HCT116 (cell line): ENCODE measurements around the gene PLCB4. TPM values are rescaled to one million over a fixed set of nuclear protein-coding genes. Genes with fewer than 3 reads are reported as not detected.

ENCODE experiments used
- ATAC-seq: fragments of 200-7000 bp; cut with Tn5 transposase; 2 replicates; pipeline ENCODE4 v1.9.1; 2020; ENCODE audit warnings: mild to moderate bottlenecking, moderate library complexity
- BruUV-seq: library from RNA; stranded (reverse); fragments of 400-500 nt; replicated peaks from 2 replicates; lab custom pipeline; 2021; lab: Mats Ljungman, UMichigan
- CTCF ChIA-PET: fragments of 300-600 bp; sonication (Branson Sonifier 250); formaldehyde crosslinking; loops from one replicate; lab custom pipeline; 2021; ENCODE audit warnings: antibody characterized with exemption; lab: Charles Lee
- POLR2A ChIA-PET: fragments of 300-600, 350-600 bp; sonication (Branson Sonifier 250); formaldehyde crosslinking; loops from one replicate; lab custom pipeline; 2021; ENCODE audit warnings: antibody characterized with exemption; lab: Charles Lee
- RAD21 ChIA-PET, 2 experiments: fragments of 300-600 bp; sonication (Branson Sonifier 250); formaldehyde crosslinking; loops; one replicate each; lab custom pipeline; 2023; ENCODE audit warnings: low total read pairs in 2 of 2; ENCODE audit not compliant: uncharacterized antibody in 2 of 2, unreplicated experiment in 2 of 2, low non-redundant PET in 1 of 2; lab: Charles Lee
- DNase-seq: peaks from one replicate; pipeline ENCODE4 v3.0.0-alpha.2; 2010; ENCODE audit warnings: low read depth, low spot score
- H2AFZ ChIP-seq: fragments of 200-600 bp; shearing (Covaris generic), sonication (generic); 2 replicates; pipeline ENCODE4 v1.6.1; 2017; ENCODE audit warnings: low read depth, mixed run types, mixed read lengths, antibody characterized with exemption, low read length; ENCODE audit not compliant: poor library complexity, severe bottlenecking
- H3K27ac ChIP-seq: 2 replicates; pipeline ENCODE4 v1.5.1; 2012; ENCODE audit warnings: low read depth, low read length
- H3K27me3 ChIP-seq: fragments of 200-600 bp; sonication (generic); 2 replicates; pipeline ENCODE4 v1.6.1; 2016; ENCODE audit warnings: mixed run types, low read length, mixed read lengths; ENCODE audit not compliant: insufficient read depth
- H3K36me3 ChIP-seq, 2 experiments: fragments of 200-500 bp in 1 of 2; fragments of 200-600 bp in 1 of 2; sonication (Bioruptor generic) in 1 of 2; sonication (generic) in 1 of 2; 2 replicates each; pipeline versions ENCODE4 v1.5.1 to v1.6.1; 2014 to 2016; ENCODE audit warnings: low read length in 2 of 2, inconsistent platforms in 1 of 2, mixed read lengths in 1 of 2, mixed run types in 1 of 2; ENCODE audit not compliant: insufficient read depth in 2 of 2, control insufficient read depth in 1 of 2
- H3K4me1 ChIP-seq, 2 experiments: fragments of 200-600 bp in 1 of 2; sonication (generic) in 1 of 2; 2 replicates each; pipeline versions ENCODE4 v1.5.1 to v1.6.1; 2012 to 2017; ENCODE audit warnings: low read length in 2 of 2, inconsistent platforms in 1 of 2, mild to moderate bottlenecking in 1 of 2, mixed read lengths in 1 of 2, mixed run types in 1 of 2, moderate library complexity in 1 of 2; ENCODE audit not compliant: insufficient read depth in 2 of 2, control insufficient read depth in 1 of 2
- H3K4me2 ChIP-seq: fragments of 200-600 bp; sonication (generic); 2 replicates; pipeline ENCODE4 v1.6.1; 2017; ENCODE audit warnings: mixed run types, low read length, mixed read lengths
- H3K4me3 ChIP-seq, 2 experiments: fragments of 200-600 bp in 1 of 2; sonication (generic) in 1 of 2; replicated peaks in 1 of 2; 2 replicates each; pipeline ENCODE4 v1.5.1; 2011 to 2016; ENCODE audit warnings: low read length in 2 of 2, control low read depth in 1 of 2, low read depth in 1 of 2, mild to moderate bottlenecking in 1 of 2, mixed read lengths in 1 of 2, mixed run types in 1 of 2
- H3K79me2 ChIP-seq: fragments of 200-600 bp; sonication (generic); 2 replicates; pipeline ENCODE4 v1.6.1; 2017; ENCODE audit warnings: mild to moderate bottlenecking, mixed run types, low read length, moderate library complexity, mixed read lengths; ENCODE audit not compliant: insufficient read depth
- H3K9ac ChIP-seq: fragments of 200-600 bp; sonication (generic); 2 replicates; pipeline ENCODE4 v1.6.1; 2016; ENCODE audit warnings: low read length, mixed read lengths
- H3K9me2 ChIP-seq: fragments of 200-600 bp; sonication (generic), shearing (Covaris generic); 2 replicates; pipeline ENCODE4 v1.6.1; 2017; ENCODE audit warnings: mixed run types, mild to moderate bottlenecking, moderate library complexity; ENCODE audit not compliant: insufficient read depth
- H3K9me3 ChIP-seq, 2 experiments: fragments of 200-500 bp in 1 of 2; fragments of 200-600 bp in 1 of 2; sonication (Bioruptor generic) in 1 of 2; sonication (generic) in 1 of 2; 2 replicates each; pipeline ENCODE4 v1.6.1; 2014 to 2017; ENCODE audit warnings: low read length in 2 of 2, mixed read lengths in 2 of 2, inconsistent platforms in 1 of 2, low read depth in 1 of 2, mild to moderate bottlenecking in 1 of 2, mixed run types in 1 of 2, moderate library complexity in 1 of 2; ENCODE audit not compliant: control insufficient read depth in 1 of 2, insufficient read depth in 1 of 2
- H4K20me1 ChIP-seq: fragments of 200-600 bp; sonication (generic), shearing (Covaris generic); 2 replicates; pipeline ENCODE4 v1.6.1; 2017; ENCODE audit warnings: mixed run types, mild to moderate bottlenecking, moderate library complexity; ENCODE audit not compliant: insufficient read depth
- ATF3 ChIP-seq: IDR thresholded peaks from 2 replicates; pipeline ENCODE4 v1.6.1; 2012
- CBX3 ChIP-seq: IDR thresholded peaks from 2 replicates; pipeline ENCODE4 v1.6.1; 2012; ENCODE audit warnings: low read depth
- CEBPB ChIP-seq: IDR thresholded peaks from 2 replicates; pipeline ENCODE4 v1.6.1; 2012; ENCODE audit warnings: low read depth
- EGR1 ChIP-seq: IDR thresholded peaks from 2 replicates; pipeline ENCODE4 v1.6.1; 2012; ENCODE audit warnings: low read depth
- ELF1 ChIP-seq: IDR thresholded peaks from 2 replicates; pipeline ENCODE4 v1.6.1; 2012; ENCODE audit warnings: low read depth, borderline replicate concordance
- FOSL1 ChIP-seq: IDR thresholded peaks from 2 replicates; pipeline ENCODE4 v1.6.1; 2012; ENCODE audit warnings: low read depth
- MAX ChIP-seq: IDR thresholded peaks from 2 replicates; pipeline ENCODE4 v1.6.1; 2012
- POLR2A ChIP-seq: IDR thresholded peaks from 2 replicates; pipeline ENCODE4 v1.7.0; 2011; ENCODE audit warnings: borderline replicate concordance; ENCODE audit not compliant: insufficient read depth, insufficient read length; ENCODE audit errors: extremely low read depth
- RAD21 ChIP-seq: IDR thresholded peaks from 2 replicates; pipeline ENCODE4 v1.6.1; 2012; ENCODE audit warnings: low read depth, mild to moderate bottlenecking
- REST ChIP-seq: IDR thresholded peaks from 2 replicates; pipeline ENCODE4 v1.6.1; 2012; ENCODE audit warnings: low read depth
- SP1 ChIP-seq: IDR thresholded peaks from 2 replicates; pipeline ENCODE4 v1.6.1; 2012; ENCODE audit warnings: low read depth
- SRF ChIP-seq: IDR thresholded peaks from 2 replicates; pipeline ENCODE4 v1.6.1; 2012; ENCODE audit warnings: low read depth
- TCF7L2 ChIP-seq: IDR thresholded peaks from 2 replicates; pipeline ENCODE4 v1.7.0; 2011; ENCODE audit warnings: borderline replicate concordance, inconsistent platforms; ENCODE audit not compliant: insufficient read depth, insufficient read length; ENCODE audit errors: extremely low read depth
- ZBTB33 ChIP-seq: IDR thresholded peaks from 2 replicates; pipeline ENCODE4 v1.6.1; 2011; ENCODE audit warnings: mild to moderate bottlenecking, low read length, moderate library complexity; ENCODE audit not compliant: insufficient replicate concordance; ENCODE audit errors: extremely low read depth
- ZFX ChIP-seq: fragments of 450-650 bp; IDR thresholded peaks from 2 replicates; pipeline ENCODE4 v1.6.1; 2017
- ZNF274 ChIP-seq: fragments of 200-500 bp; sonication (Bioruptor generic); IDR thresholded peaks from 2 replicates; pipeline ENCODE4 v1.6.1; 2014; ENCODE audit warnings: mild to moderate bottlenecking, low read depth, low read length, inconsistent platforms
- intact Hi-C: fragments of 100-400 bp; cut with micrococcal nuclease; formaldehyde crosslinking; loops from 2 replicates; pipeline ENCODE4 v1.10.0; 2022
- total RNA-seq: library from RNA; stranded (reverse); gene quantifications from one replicate; pipeline ENCODE4 v1.2.1, GENCODE V29; 2021; ENCODE audit not compliant: unreplicated experiment

Gene PLCB4
- total RNA-seq, 1 experiment from 2014 or later = 2.5 TPM

GRCh38 chr20:9509246-9509645 lies 440.4 kb downstream of the PLCB4 start (continued):
- TF ChIP-seq ATF3 = no peak

GRCh38 chr20:9510911-9511310 lies 442.0 kb downstream of the PLCB4 start:
- H3K4me2 ChIP-seq = no peak overlapping the region
- no peak overlapping the region for H2AFZ ChIP-seq
- ChIA-PET RAD21 (no interaction called here), CTCF (no interaction called here), POLR2A (no interaction called here)
- intact Hi-C loops = no loop called here
- ATAC-seq (no peak), DNase-seq (no peak)
- no peaks in the 10 kb centered on the region for H3K36me3 ChIP-seq
- no peaks in the 10 kb centered on the region for H3K79me2 ChIP-seq
- TF ChIP-seq ATF3 (no peak), ZFX (no peak), CBX3 (no peak), ZBTB33 (no peak), FOSL1 (no peak), TCF7L2 (no peak), EGR1 (no peak), SP1 (no peak), ELF1 (no peak), REST (no peak), POLR2A (no peak), ZNF274 (no peak), SRF (no peak), CEBPB (no peak), MAX (no peak), RAD21 (no peak)
- 0 out of 4 replicates have a peak, but pooled peaks cover under 1 to 2% of the 10 kb centered on the region in 2 experiments for H3K4me1 ChIP-seq
- H3K9ac ChIP-seq = no peak overlapping the region
- H3K27me3 ChIP-seq = peaks cover 17% of the 10 kb centered on the region; the same call in 1 of the 2 replicates
- H4K20me1 ChIP-seq = no peaks in the 10 kb centered on the region; the same call in 1 of the 2 replicates
- no peaks in the 10 kb centered on the region for H3K9me3 ChIP-seq
- H3K27ac ChIP-seq = no peak overlapping the region
- BruUV-seq = no TSS peak
- no peak overlapping the region for H3K4me3 ChIP-seq
- H3K9me2 ChIP-seq = no peaks in the 10 kb centered on the region
